Mesenchymal stem cell (in vitro differentiated cells and primary cell): ENCODE data around the gene CMTR1.

ENCODE experiments used
- DNase-seq: peaks from one replicate; pipeline ENCODE4 v3.0.0-alpha.2; 2013
- H2AFZ ChIP-seq: one replicate; pipeline ENCODE4 v1.6.1; 2013; ENCODE audit warnings: low read depth, mild to moderate bottlenecking, control low read depth, inconsistent platforms, low read length, moderate library complexity
- H2AK5ac ChIP-seq: 2 replicates; pipeline ENCODE4 v1.6.1; 2013; ENCODE audit warnings: low read length, moderate library complexity, mild to moderate bottlenecking, inconsistent platforms; ENCODE audit not compliant: severe bottlenecking
- H2BK120ac ChIP-seq: one replicate; pipeline ENCODE4 v1.6.1; 2013; ENCODE audit warnings: low read depth, mild to moderate bottlenecking, inconsistent platforms, low read length, moderate library complexity
- H2BK12ac ChIP-seq, 2 experiments: one replicate each; pipeline ENCODE4 v1.6.1; 2013; ENCODE audit warnings: inconsistent platforms in 2 of 2, low read length in 2 of 2, mild to moderate bottlenecking in 2 of 2, moderate library complexity in 2 of 2, control low read depth in 1 of 2
- H2BK15ac ChIP-seq: one replicate; pipeline ENCODE4 v1.6.1; 2013; ENCODE audit warnings: mild to moderate bottlenecking, low read depth, inconsistent platforms; ENCODE audit not compliant: poor library complexity, severe bottlenecking
- H2BK5ac ChIP-seq: 2 replicates; pipeline ENCODE4 v1.6.1; 2013; ENCODE audit warnings: low read depth, mild to moderate bottlenecking, low read length, control low read depth, inconsistent platforms; ENCODE audit not compliant: poor library complexity, severe bottlenecking
- H3K14ac ChIP-seq, 2 experiments: one replicate each; pipeline ENCODE4 v1.6.1; 2013; ENCODE audit warnings: inconsistent platforms in 2 of 2, low read length in 2 of 2, control low read depth in 1 of 2, mild to moderate bottlenecking in 1 of 2, moderate library complexity in 1 of 2
- H3K18ac ChIP-seq, 2 experiments: one replicate each; pipeline ENCODE4 v1.6.1; 2013; ENCODE audit warnings: inconsistent platforms in 2 of 2, low read length in 2 of 2, control low read depth in 1 of 2, low read depth in 1 of 2, mild to moderate bottlenecking in 1 of 2
- H3K23ac ChIP-seq, 2 experiments: one replicate each; pipeline ENCODE4 v1.6.1; 2013; ENCODE audit warnings: inconsistent platforms in 2 of 2, low read length in 2 of 2, mild to moderate bottlenecking in 2 of 2, moderate library complexity in 2 of 2, control low read depth in 1 of 2
- H3K27ac ChIP-seq: 2 replicates; pipeline ENCODE4 v1.5.1; 2013; ENCODE audit warnings: mild to moderate bottlenecking, moderate library complexity, low read length, control low read depth, inconsistent platforms; ENCODE audit not compliant: poor library complexity, severe bottlenecking
- H3K27me3 ChIP-seq, 2 experiments: 2 replicates each; pipeline versions ENCODE4 v1.6.1 to v1.7.0; 2013; ENCODE audit warnings: low read length in 2 of 2, mild to moderate bottlenecking in 2 of 2, moderate library complexity in 2 of 2, control low read depth in 1 of 2, inconsistent platforms in 1 of 2; ENCODE audit not compliant: control insufficient read depth in 1 of 2, insufficient read depth in 1 of 2
- H3K36me3 ChIP-seq, 2 experiments: 2 replicates each; pipeline versions ENCODE4 v1.6.1 to v1.7.0; 2013; ENCODE audit warnings: low read length in 2 of 2, control low read depth in 1 of 2, inconsistent platforms in 1 of 2, low read depth in 1 of 2, mild to moderate bottlenecking in 1 of 2; ENCODE audit not compliant: insufficient read depth in 2 of 2, control insufficient read depth in 1 of 2
- H3K4ac ChIP-seq, 2 experiments: one replicate each; pipeline ENCODE4 v1.6.1; 2013; ENCODE audit warnings: inconsistent platforms in 2 of 2, low read length in 2 of 2, mild to moderate bottlenecking in 2 of 2, moderate library complexity in 2 of 2, control low read depth in 1 of 2, low read depth in 1 of 2
- H3K4me1 ChIP-seq: 2 replicates; pipeline ENCODE4 v1.6.1; 2013; ENCODE audit warnings: low read depth, low read length, control low read depth; ENCODE audit not compliant: control insufficient read depth, insufficient read depth
- H3K4me2 ChIP-seq: 2 replicates; pipeline ENCODE4 v1.6.1; 2013; ENCODE audit warnings: low read length, mild to moderate bottlenecking, inconsistent platforms; ENCODE audit not compliant: poor library complexity, severe bottlenecking
- H3K4me3 ChIP-seq, 2 experiments: 2 replicates each; pipeline versions ENCODE4 v1.5.1 to v1.7.0; 2013; ENCODE audit warnings: low read length in 2 of 2, mild to moderate bottlenecking in 2 of 2, control low read depth in 1 of 2, low read depth in 1 of 2; ENCODE audit not compliant: insufficient read depth in 1 of 2
- H3K79me1 ChIP-seq: replicated peaks from 2 replicates; pipeline ENCODE4 v1.6.1; 2013; ENCODE audit warnings: mild to moderate bottlenecking, control low read depth, low read length, inconsistent platforms; ENCODE audit not compliant: poor library complexity, severe bottlenecking
- H3K9ac ChIP-seq: 2 replicates; pipeline ENCODE4 v1.7.0; 2013; ENCODE audit warnings: mild to moderate bottlenecking, low read length, moderate library complexity
- H3K9me3 ChIP-seq: 2 replicates; pipeline ENCODE4 v1.7.0; 2013; ENCODE audit warnings: mild to moderate bottlenecking, low read length; ENCODE audit not compliant: control insufficient read depth
- H4K8ac ChIP-seq: one replicate; pipeline ENCODE4 v1.6.1; 2013; ENCODE audit warnings: inconsistent platforms, mild to moderate bottlenecking, low read length, moderate library complexity
- H4K91ac ChIP-seq: one replicate; pipeline ENCODE4 v1.6.1; 2013; ENCODE audit warnings: mild to moderate bottlenecking, low read length, inconsistent platforms
- WGBS: methylation state at CpG from one replicate; pipeline ENCODE4 v1.1.7; 2013; ENCODE audit warnings: mixed read lengths; 5-methylcytosine and 5-hydroxymethylcytosine counted together

CMTR1 gene

GRCh38 chr6:37467718-37468117 is 34.7 kb downstream of the CMTR1 start:
- Histone ChIP-seq H2BK120ac (no peak overlapping the region), H4K91ac (no peak overlapping the region), H3K4ac (no peak overlapping the region), H3K79me1 (peaks cover 7% of the 10 kb centered on the region), H3K9me3 (peaks cover 17% of the 10 kb centered on the region), H2BK15ac (no peak overlapping the region), H3K4me3 (no peak overlapping the region), H4K8ac (no peak overlapping the region), H2AK5ac (no peak overlapping the region), H3K18ac (no peak overlapping the region), H3K27me3 (no peaks in the 10 kb centered on the region), H2AFZ (no peak overlapping the region), H3K4me1 (no peaks in the 10 kb centered on the region), H3K9ac (no peak overlapping the region), H2BK12ac (no peak overlapping the region), H3K27ac (no peak overlapping the region), H3K14ac (no peak overlapping the region), H3K4me2 (no peak overlapping the region), H2BK5ac (no peak overlapping the region), H3K23ac (no peak overlapping the region), H3K36me3 (peaks cover 25 to 62% of the 10 kb centered on the region in 2 experiments)
- DNase-seq, result no peak

- H3K14ac ChIP-seq, result no peak overlapping the region
- H3K9ac ChIP-seq, result no peak overlapping the region
- no peak overlapping the region for H2AK5ac ChIP-seq
- peaks cover 64 to 76% of the 10 kb centered on the region in 2 experiments for H3K36me3 ChIP-seq
- no peak overlapping the region for H2BK12ac ChIP-seq
- H3K4me3 ChIP-seq, result no peak overlapping the region
- H3K79me1 ChIP-seq, result peaks cover 7% of the 10 kb centered on the region
- no peak overlapping the region for H4K8ac ChIP-seq
- H3K23ac ChIP-seq, result no peak overlapping the region
- no peak overlapping the region for H2BK5ac ChIP-seq
- no peak overlapping the region for H3K4me2 ChIP-seq
- no peak overlapping the region for H4K91ac ChIP-seq
- H3K18ac ChIP-seq, result no peak overlapping the region
- H3K27ac ChIP-seq, result no peak overlapping the region
- H2BK120ac ChIP-seq, result no peak overlapping the region
- no peak for DNase-seq
- H2AFZ ChIP-seq, result no peak overlapping the region
- H3K4ac ChIP-seq, result no peak overlapping the region
- no peak overlapping the region for H2BK15ac ChIP-seq
- WGBS, result 94% methylated on average over 8 of the region's 8 CpGs
- H3K9me3 ChIP-seq, result no peaks in the 10 kb centered on the region
- H3K4me1 ChIP-seq, result no peaks in the 10 kb centered on the region
- H3K27me3 ChIP-seq, result no peaks in the 10 kb centered on the region
Observed at GRCh38 chr6:37473364-37474095, 40.5 kb downstream of the CMTR1 start.

GRCh38 chr6:37474316-37474715 is 41.3 kb downstream of the CMTR1 start:
- WGBS, result 99% methylated on average over 4 of the region's 4 CpGs
- peaks cover 72 to 84% of the 10 kb centered on the region in 2 experiments for H3K36me3 ChIP-seq

GRCh38 chr6:37477191-37477590 is 44.2 kb downstream of the CMTR1 start:
- no peak overlapping the region for H3K14ac ChIP-seq
- H2AFZ ChIP-seq, result no peak overlapping the region
- H3K4me3 ChIP-seq, result no peak overlapping the region
- no peaks in the 10 kb centered on the region for H3K9me3 ChIP-seq
- H3K9ac ChIP-seq, result no peak overlapping the region
- no peak overlapping the region for H2BK15ac ChIP-seq
- H3K4ac ChIP-seq, result no peak overlapping the region
- H2BK120ac ChIP-seq, result no peak overlapping the region
- peaks cover 4% of the 10 kb centered on the region for H3K4me1 ChIP-seq
- WGBS, result 93% methylated on average over 3 of the region's 3 CpGs
- H3K23ac ChIP-seq, result no peak overlapping the region
- H3K4me2 ChIP-seq, result no peak overlapping the region
- no peak overlapping the region for H4K8ac ChIP-seq
- H3K79me1 ChIP-seq, result peaks cover 2% of the 10 kb centered on the region
- H4K91ac ChIP-seq, result no peak overlapping the region
- peaks cover 87 to 88% of the 10 kb centered on the region in 2 experiments for H3K36me3 ChIP-seq
- no peaks in the 10 kb centered on the region for H3K27me3 ChIP-seq
- no peak overlapping the region for H2BK5ac ChIP-seq
- H3K27ac ChIP-seq, result no peak overlapping the region
- DNase-seq, result no peak
- H2BK12ac ChIP-seq, result no peak overlapping the region
- no peak overlapping the region for H2AK5ac ChIP-seq
- H3K18ac ChIP-seq, result no peak overlapping the region

More at GRCh38 chr6:37474316-37474715, 41.3 kb downstream of the CMTR1 start:
- DNase-seq, result no peak
- no peak overlapping the region for H2BK5ac ChIP-seq
- peaks cover 4% of the 10 kb centered on the region for H3K79me1 ChIP-seq
- no peak overlapping the region for H3K27ac ChIP-seq
- H3K27me3 ChIP-seq, result no peaks in the 10 kb centered on the region
- no peak overlapping the region for H2AK5ac ChIP-seq
- H4K91ac ChIP-seq, result no peak overlapping the region
- no peak overlapping the region for H3K9ac ChIP-seq
- H3K14ac ChIP-seq, result no peak overlapping the region
- H3K4me2 ChIP-seq, result no peak overlapping the region
- no peak overlapping the region for H3K23ac ChIP-seq
- no peak overlapping the region for H2BK120ac ChIP-seq
- no peaks in the 10 kb centered on the region for H3K4me1 ChIP-seq
- no peak overlapping the region for H3K4me3 ChIP-seq
- no peak overlapping the region for H3K18ac ChIP-seq
- H4K8ac ChIP-seq, result no peak overlapping the region
- H3K9me3 ChIP-seq, result no peaks in the 10 kb centered on the region
- H2AFZ ChIP-seq, result no peak overlapping the region
- no peak overlapping the region for H2BK15ac ChIP-seq
- no peak overlapping the region for H3K4ac ChIP-seq
- no peak overlapping the region for H2BK12ac ChIP-seq
